Fibroblast of lung (primary cell): ENCODE data around the gene MINDY1. TPM values are rescaled to one million over a fixed set of nuclear protein-coding genes. Genes with fewer than 3 reads are reported as not detected.

ENCODE experiments used
- DNase-seq, 2 donors: peaks; one replicate each; pipeline versions ENCODE4 v3.0.0 to v3.0.0-alpha.2; 2010; ENCODE audit warnings: low read depth in 2 of 2
- H2AFZ ChIP-seq: 2 replicates; pipeline ENCODE4 v1.5.1; 2012; ENCODE audit warnings: low read length, control low read depth, inconsistent platforms
- H3K27ac ChIP-seq: 2 replicates; pipeline ENCODE4 v1.5.1; 2011; ENCODE audit warnings: low read length, control low read depth; ENCODE audit not compliant: insufficient read depth
- H3K27me3 ChIP-seq: 2 replicates; pipeline ENCODE4 v1.5.1; 2011; ENCODE audit warnings: mild to moderate bottlenecking, low read length; ENCODE audit not compliant: control insufficient read depth, insufficient read depth
- H3K36me3 ChIP-seq: 2 replicates; pipeline ENCODE4 v1.5.1; 2011; ENCODE audit warnings: low read length; ENCODE audit not compliant: control insufficient read depth, insufficient read depth
- H3K4me1 ChIP-seq: 2 replicates; pipeline ENCODE4 v1.5.1; 2011; ENCODE audit warnings: low read length; ENCODE audit not compliant: control insufficient read depth, insufficient read depth; ENCODE audit errors: extremely low read depth
- H3K4me2 ChIP-seq: 2 replicates; pipeline ENCODE4 v1.5.1; 2011; ENCODE audit warnings: low read length, control low read depth; ENCODE audit not compliant: insufficient read depth; ENCODE audit errors: extremely low read depth
- H3K4me3 ChIP-seq, 4 experiments: fragments of 200-600 bp in 1 of 4; sonication (generic) in 1 of 4; replicated peaks in 1 of 4; 2 replicates each; pipeline ENCODE4 v1.5.1; 2011 to 2016; ENCODE audit warnings: low read length in 4 of 4, low read depth in 3 of 4, mild to moderate bottlenecking in 3 of 4, control low read depth in 2 of 4, inconsistent platforms in 1 of 4, mixed read lengths in 1 of 4; ENCODE audit not compliant: insufficient read depth in 1 of 4; ENCODE audit errors: control extremely low read depth in 1 of 4
- H3K79me2 ChIP-seq: 2 replicates; pipeline ENCODE4 v1.5.1; 2012; ENCODE audit warnings: mild to moderate bottlenecking, low read length, inconsistent platforms; ENCODE audit not compliant: control insufficient read depth, insufficient read depth
- H3K9ac ChIP-seq: 2 replicates; pipeline ENCODE4 v1.5.1; 2011; ENCODE audit warnings: mild to moderate bottlenecking, low read length, control low read depth; ENCODE audit not compliant: insufficient read depth
- H3K9me3 ChIP-seq: 2 replicates; pipeline ENCODE4 v1.5.1; 2012; ENCODE audit warnings: low read depth, low read length; ENCODE audit not compliant: control insufficient read depth, insufficient read depth
- H4K20me1 ChIP-seq: 2 replicates; pipeline ENCODE4 v1.5.1; 2011; ENCODE audit warnings: low read length; ENCODE audit not compliant: control insufficient read depth, insufficient read depth; ENCODE audit errors: extremely low read depth
- CTCF ChIP-seq, 2 donors: IDR thresholded peaks in 1 of 2; conservative IDR thresholded peaks in 1 of 2; 1 replicate in 1 of 2; 2 replicates in 1 of 2; pipeline ENCODE4 v1.5.1; 2011 to 2012; ENCODE audit warnings: low read length in 2 of 2, control low read depth in 1 of 2, inconsistent platforms in 1 of 2, low read depth in 1 of 2, mild to moderate bottlenecking in 1 of 2
- EZH2 ChIP-seq: IDR thresholded peaks from 2 replicates; pipeline ENCODE4 v1.5.1; 2012; ENCODE audit warnings: low read length, control low read depth, mild to moderate bottlenecking; ENCODE audit errors: missing control alignments
- polyA plus RNA-seq, 2 donors: library from polyadenylated mRNA; depleted of rRNA in 1 of 2; stranded (reverse) in 1 of 2; unstranded in 1 of 2; fragments of >200 nt; gene quantifications; 2 replicates each; pipeline ENCODE4 v1.2.1, GENCODE V29; 2011 to 2012; ENCODE audit warnings: missing spikeins in 1 of 2
- total RNA-seq: library from RNA; depleted of rRNA; stranded (reverse); fragments of >200 nt; gene quantifications from 2 replicates; pipeline ENCODE4 v1.2.1, GENCODE V29; 2014

Gene MINDY1
- total and polyA plus RNA-seq, 2 donors (not counting 1 experiment from before 2014, with no cell fraction given): 11.7 to 17.3 TPM

- peaks cover 7% of the 10 kb centered on the region for H3K79me2 ChIP-seq
- H3K4me1 ChIP-seq: peaks cover 2% of the 10 kb centered on the region
- H4K20me1 ChIP-seq: no peaks in the 10 kb centered on the region
- no peak for DNase-seq
- H3K27ac ChIP-seq: no peak overlapping the region
- TF ChIP-seq EZH2: no peak
- TF ChIP-seq CTCF (conservative IDR thresholded peaks at IDR 0.05 in 1 of 2, IDR thresholded peaks at IDR 0.05 in 1 of 2; ENCODE audit: low read depth in 1 of 2, low read length in 2 of 2): no peak
- no peak overlapping the region for H2AFZ ChIP-seq
- H3K27me3 ChIP-seq: no peaks in the 10 kb centered on the region
- no peak overlapping the region for H3K9ac ChIP-seq
- peaks cover 12% of the 10 kb centered on the region for H3K36me3 ChIP-seq
- no peak overlapping the region for H3K4me2 ChIP-seq
- no peaks in the 10 kb centered on the region for H3K9me3 ChIP-seq
- no peak overlapping the region for H3K4me3 ChIP-seq
Observed at GRCh38 chr1:151050051-151050688, 43.5 kb upstream of the MINDY1 start.

- no peak overlapping the region for H3K4me2 ChIP-seq
Observed at GRCh38 chr1:151049458-151049857, 42.8 kb upstream of the MINDY1 start.

GRCh38 chr1:151048645-151049032, 41.9 kb upstream of the MINDY1 start:
- peaks cover 2% of the 10 kb centered on the region for H3K4me1 ChIP-seq
- peak overlapping the region; percentile 53 to 81 (median 72) for H3K4me3 ChIP-seq
- H3K27me3 ChIP-seq: no peaks in the 10 kb centered on the region
- H3K9me3 ChIP-seq: no peaks in the 10 kb centered on the region
- DNase-seq: no peak
- peaks cover 4% of the 10 kb centered on the region for H3K79me2 ChIP-seq
- TF ChIP-seq CTCF (conservative IDR thresholded peaks at IDR 0.05 in 1 of 2, IDR thresholded peaks at IDR 0.05 in 1 of 2; ENCODE audit: low read depth in 1 of 2, low read length in 2 of 2) (no peak), EZH2 (no peak)
- peak overlapping the region; percentile 98 for H3K4me2 ChIP-seq
- no peak overlapping the region for H3K9ac ChIP-seq
- peaks cover 3% of the 10 kb centered on the region for H3K36me3 ChIP-seq
- peak overlapping the region; percentile 75 for H2AFZ ChIP-seq
- no peaks in the 10 kb centered on the region for H4K20me1 ChIP-seq
- H3K27ac ChIP-seq: peak overlapping the region; percentile 75

More at GRCh38 chr1:151049458-151049857, 42.8 kb upstream of the MINDY1 start:
- TF ChIP-seq EZH2 (no peak), CTCF (conservative IDR thresholded peaks at IDR 0.05 in 1 of 2, IDR thresholded peaks at IDR 0.05 in 1 of 2; ENCODE audit: low read depth in 1 of 2, low read length in 2 of 2) (no peak)
- Histone ChIP-seq H3K27me3 (no peaks in the 10 kb centered on the region), H3K9me3 (no peaks in the 10 kb centered on the region), H3K36me3 (peaks cover 6% of the 10 kb centered on the region), H2AFZ (no peak overlapping the region), H3K79me2 (peaks cover 4% of the 10 kb centered on the region), H3K27ac (no peak overlapping the region), H4K20me1 (no peaks in the 10 kb centered on the region), H3K9ac (no peak overlapping the region), H3K4me1 (peaks cover 2% of the 10 kb centered on the region), H3K4me3 (no peak overlapping the region)
- no peak for DNase-seq
